ENCODE results near the gene SDK1. TPM values are rescaled to one million over a fixed set of nuclear protein-coding genes. Genes with fewer than 3 reads are reported as not detected.
"Not testable (repeated sequence)": the region's sequence is repeated elsewhere in the genome, so short reads cannot be mapped to it uniquely, and the experiment has no call there.

Gene SDK1
- total RNA-seq, 1 donor = 0.36 TPM

- Histone ChIP-seq H3K36me3 (ENCODE audit: insufficient read depth, low read length) (no peaks in the 10 kb centered on the region), H3K27me3 (ENCODE audit: insufficient read depth, low read length) (no peaks in the 10 kb centered on the region), H3K27ac (ENCODE audit: low read depth, low read length) (no peak overlapping the region), H3K4me1 (ENCODE audit: insufficient read depth, low read length) (no peaks in the 10 kb centered on the region), H4K20me1 (ENCODE audit: insufficient read depth, low read length) (no peaks in the 10 kb centered on the region), H3K4me2 (ENCODE audit: insufficient read depth, low read length) (peak overlapping the region; percentile 29), H3K79me2 (ENCODE audit: insufficient read depth, low read length) (no peaks in the 10 kb centered on the region), H3K9me3 (ENCODE audit: low read depth, low read length) (peaks cover 2% of the 10 kb centered on the region), H2AFZ (ENCODE audit: low read length) (peak overlapping the region; percentile 59), H3K4me3 (ENCODE audit: insufficient read depth, low read length) (peak overlapping the region; percentile 46)
- DNase-seq (ENCODE audit: insufficient read length, low spot score, missing footprints) = no peak
- TF ChIP-seq CTCF (IDR thresholded peaks at IDR 0.05; ENCODE audit: extremely low read depth, low read depth, low read length) = no peak
Observed at GRCh38 chr7:3754493-3755341, 453.7 kb downstream of the SDK1 start.

GRCh38 chr7:3755778-3756453 lies 454.9 kb downstream of the SDK1 start:
- H2AFZ ChIP-seq (ENCODE audit: low read length); H3K4me3 ChIP-seq (ENCODE audit: insufficient read depth, low read length); H4K20me1 ChIP-seq (ENCODE audit: insufficient read depth, low read length); H3K4me1 ChIP-seq (ENCODE audit: insufficient read depth, low read length); H3K9me3 ChIP-seq (ENCODE audit: low read depth, low read length); H3K4me2 ChIP-seq (ENCODE audit: insufficient read depth, low read length); H3K36me3 ChIP-seq (ENCODE audit: insufficient read depth, low read length); H3K27ac ChIP-seq (ENCODE audit: low read depth, low read length); DNase-seq (ENCODE audit: insufficient read length, low spot score, missing footprints); H3K27me3 ChIP-seq (ENCODE audit: insufficient read depth, low read length); H3K79me2 ChIP-seq (ENCODE audit: insufficient read depth, low read length): not testable (repeated sequence)

- no peak for TF ChIP-seq CTCF (IDR thresholded peaks at IDR 0.05; ENCODE audit: extremely low read depth, low read depth, low read length)
- no peak overlapping the region for H3K4me3 ChIP-seq (ENCODE audit: insufficient read depth, low read length)
- H3K27ac ChIP-seq (ENCODE audit: low read depth, low read length) = no peak overlapping the region
- no peaks in the 10 kb centered on the region for H3K36me3 ChIP-seq (ENCODE audit: insufficient read depth, low read length)
- H2AFZ ChIP-seq (ENCODE audit: low read length) = no peak overlapping the region
- no peaks in the 10 kb centered on the region for H3K27me3 ChIP-seq (ENCODE audit: insufficient read depth, low read length)
- H4K20me1 ChIP-seq (ENCODE audit: insufficient read depth, low read length) = no peaks in the 10 kb centered on the region
- peaks cover 2% of the 10 kb centered on the region for H3K9me3 ChIP-seq (ENCODE audit: low read depth, low read length)
- no peak for DNase-seq (ENCODE audit: insufficient read length, low spot score, missing footprints)
- no peaks in the 10 kb centered on the region for H3K79me2 ChIP-seq (ENCODE audit: insufficient read depth, low read length)
- peaks cover 5% of the 10 kb centered on the region for H3K4me1 ChIP-seq (ENCODE audit: insufficient read depth, low read length)
- no peak overlapping the region for H3K4me2 ChIP-seq (ENCODE audit: insufficient read depth, low read length)
Observed at GRCh38 chr7:3757059-3757458, 456.0 kb downstream of the SDK1 start.

GRCh38 chr7:3760651-3761050 lies 459.6 kb downstream of the SDK1 start:
- H3K27ac ChIP-seq (ENCODE audit: low read depth, low read length) = no peak overlapping the region
- no peak overlapping the region for H3K4me3 ChIP-seq (ENCODE audit: insufficient read depth, low read length)
- H3K4me1 ChIP-seq (ENCODE audit: insufficient read depth, low read length) = peaks cover 8% of the 10 kb centered on the region
- no peak for DNase-seq (ENCODE audit: insufficient read length, low spot score, missing footprints)
- H3K4me2 ChIP-seq (ENCODE audit: insufficient read depth, low read length) = no peak overlapping the region
- no peaks in the 10 kb centered on the region for H3K79me2 ChIP-seq (ENCODE audit: insufficient read depth, low read length)
- TF ChIP-seq CTCF (IDR thresholded peaks at IDR 0.05; ENCODE audit: extremely low read depth, low read depth, low read length) = no peak
- H3K27me3 ChIP-seq (ENCODE audit: insufficient read depth, low read length) = no peaks in the 10 kb centered on the region
- H3K36me3 ChIP-seq (ENCODE audit: insufficient read depth, low read length) = no peaks in the 10 kb centered on the region
- H3K9me3 ChIP-seq (ENCODE audit: low read depth, low read length) = no peaks in the 10 kb centered on the region
- no peaks in the 10 kb centered on the region for H4K20me1 ChIP-seq (ENCODE audit: insufficient read depth, low read length)
- no peak overlapping the region for H2AFZ ChIP-seq (ENCODE audit: low read length)

Measured in osteoblast (primary cell).